K562 (cell line): ENCODE data around the gene DGCR8. TPM values are rescaled to one million over a fixed set of nuclear protein-coding genes. Genes with fewer than 3 reads are reported as not detected.

Experiments
- ATF2 ChIP-seq: sonication (generic); formaldehyde crosslinking; IDR thresholded peaks from 2 replicates; pipeline ENCODE4 v1.8.1; 2022; ENCODE audit warnings: missing genetic modification reagents
- E2F4 ChIP-seq: sonication (generic); formaldehyde crosslinking; IDR thresholded peaks from 2 replicates; pipeline ENCODE4 v1.8.0; 2022; ENCODE audit warnings: mild to moderate bottlenecking, low read depth, missing genetic modification reagents
- E2F8 ChIP-seq: fragments of 450-650 bp; IDR thresholded peaks from 2 replicates; pipeline ENCODE4 v1.7.1; 2018; ENCODE audit warnings: mild to moderate bottlenecking, low read depth; ENCODE audit not compliant: partially characterized antibody
- EZH2 ChIP-seq: IDR thresholded peaks from 2 replicates; pipeline ENCODE4 v1.6.1; 2012; ENCODE audit warnings: low read depth, mild to moderate bottlenecking, inconsistent platforms, low read length, borderline replicate concordance
- HMGN3 ChIP-seq: IDR thresholded peaks from 2 replicates; pipeline ENCODE4 v1.6.1; 2011; ENCODE audit warnings: borderline replicate concordance, low read depth, mild to moderate bottlenecking, mixed read lengths, low read length; ENCODE audit not compliant: insufficient read length; ENCODE audit errors: extremely low read depth
- NR2C1 ChIP-seq, 2 experiments: fragments of 450-650 bp; IDR thresholded peaks; 2 replicates each; pipeline ENCODE4 v1.6.1; 2017; ENCODE audit warnings: mild to moderate bottlenecking in 2 of 2, antibody characterized with exemption in 1 of 2, inconsistent platforms in 1 of 2, missing compliant biosample characterization in 1 of 2, missing genetic modification characterization in 1 of 2
- PTTG1 ChIP-seq: fragments of 450-650 bp; IDR thresholded peaks from 2 replicates; pipeline ENCODE4 v1.6.1; 2016; ENCODE audit warnings: low read depth, mild to moderate bottlenecking, missing genetic modification characterization, missing compliant biosample characterization
- RCOR1 ChIP-seq, 2 experiments: IDR thresholded peaks; 2 replicates each; pipeline ENCODE4 v1.6.1; 2012; ENCODE audit warnings: low read depth in 2 of 2, low read length in 2 of 2, borderline replicate concordance in 1 of 2, improper control_type of control experiment in 1 of 2
- RFX7 ChIP-seq: fragments of 250-450 bp; sonication (Bioruptor Pico); IDR thresholded peaks from 2 replicates; pipeline ENCODE4 v1.5.1; 2021; ENCODE audit warnings: mild to moderate bottlenecking
- TARDBP ChIP-seq: fragments of 450-650 bp; IDR thresholded peaks from 2 replicates; pipeline ENCODE4 v1.6.1; 2016
- TCF7L2 ChIP-seq: fragments of 150-350 bp; IDR thresholded peaks from 2 replicates; pipeline ENCODE4 v1.6.1; 2016; ENCODE audit warnings: low read depth, mild to moderate bottlenecking, low read length, moderate library complexity
- TOE1 ChIP-seq, 2 experiments: fragments of 450-650 bp in 1 of 2; sonication (generic) in 1 of 2; formaldehyde crosslinking in 1 of 2; IDR thresholded peaks; 2 replicates each; pipeline versions ENCODE4 v1.7.1 to v1.8.0; 2016 to 2022; ENCODE audit warnings: borderline replicate concordance in 2 of 2, mild to moderate bottlenecking in 2 of 2, antibody characterized with exemption in 1 of 2, inconsistent platforms in 1 of 2, low read depth in 1 of 2, missing genetic modification reagents in 1 of 2, moderate library complexity in 1 of 2
- TSC22D4 ChIP-seq: fragments of 450-650 bp; IDR thresholded peaks from 2 replicates; pipeline ENCODE4 v1.6.1; 2016; ENCODE audit warnings: missing genetic modification characterization, missing biosample characterization, control low read depth
- ZNF282 ChIP-seq: sonication (generic); formaldehyde crosslinking; IDR thresholded peaks from 2 replicates; pipeline ENCODE4 v1.8.1; 2023; ENCODE audit warnings: missing genetic modification reagents
- ZNF518B ChIP-seq: fragments of 250-450 bp; sonication (Bioruptor Pico); IDR thresholded peaks from 2 replicates; pipeline ENCODE4 v1.5.0; 2021; ENCODE audit warnings: mild to moderate bottlenecking, moderate library complexity
- ZSCAN32 ChIP-seq: fragments of 450-650 bp; formaldehyde crosslinking; IDR thresholded peaks from 2 replicates; pipeline ENCODE4 v1.4.0; 2020; ENCODE audit warnings: mild to moderate bottlenecking, moderate library complexity
- polyA plus RNA-seq, 8 experiments: library from polyadenylated mRNA; depleted of rRNA in 4 of 8; stranded (reverse) in 5 of 8; unstranded in 3 of 8; fragments of >200 nt; fragmentation: Nextera tagmentation in 2 of 8; fragmentation: Illumina TruSeq in 1 of 8; extraction: Ambion mirVana in 2 of 8; extraction: Trizol in 1 of 8; gene quantifications; 2 replicates each; pipeline versions ENCODE4 v1.2.1 to v1.2.3, GENCODE V29; 2011 to 2014; ENCODE audit warnings: inconsistent platforms in 1 of 8, missing spikeins in 1 of 8
- total RNA-seq, 7 experiments: library from RNA; depleted of rRNA in 6 of 7; stranded (reverse); fragments of >200 nt in 6 of 7; fragmentation: Illumina TruSeq in 2 of 7; extraction: Trizol in 2 of 7; gene quantifications; 2 replicates each; pipeline versions ENCODE4 v1.2.1 to v1.2.3, GENCODE V29; 2011 to 2021; ENCODE audit warnings: low replicate concordance in 1 of 7

The DGCR8 gene
- total and polyA plus RNA-seq, 9 of the 15 experiments (the other 6 are each of a cell fraction or from before 2014, with no cell fraction given): 5.9 to 144 (median 80.1) TPM

GRCh38 chr22:20116951-20117632, 37.1 kb downstream of the DGCR8 start, which contains the start of gene TRMT2A (continued):
- TF ChIP-seq ZNF518B (no peak), EZH2 (no peak), HMGN3 (no peak), E2F4 (CRISPR knock-in tag) (no peak), TOE1 (IDR thresholded peaks at IDR 0.05; ENCODE audit: borderline replicate concordance) (no peak), TOE1 (CRISPR knock-in tag; IDR thresholded peaks at IDR 0.05; ENCODE audit: borderline replicate concordance, low read depth) (no peak), ZNF282 (CRISPR knock-in tag) (no peak), E2F8 (no peak), NR2C1 (IDR thresholded peaks at IDR 0.05) (no peak), NR2C1 (tag; IDR thresholded peaks at IDR 0.05) (no peak), RFX7 (CRISPR knock-in tag) (peak; percentile 57; the same call in 1 of the 2 replicates), ATF2 (CRISPR knock-in tag) (no peak), TARDBP (no peak), ZSCAN32 (CRISPR knock-in tag) (no peak), RCOR1 (IDR thresholded peaks at IDR 0.05; ENCODE audit: borderline replicate concordance in 1 of 2, low read depth in 2 of 2, low read length in 2 of 2) (peak in 1 of 2 experiments; percentile 94), TCF7L2 (peak; percentile 51; the same call in 1 of the 2 replicates), PTTG1 (tag) (no peak), TSC22D4 (tag) (no peak)
